IMR-90 (cell line): Measurements from ENCODE around the gene UQCC5. TPM values are rescaled to one million over a fixed set of nuclear protein-coding genes. Genes with fewer than 3 reads are reported as not detected.
A peak's percentile ranks its signal among the peaks of the same experiment; 100 is the strongest.

Experiments used
- ATAC-seq: fragments of 200-7000 bp; cut with Tn5 transposase; 2 replicates; pipeline ENCODE4 v1.9.1; 2020; ENCODE audit warnings: low read depth, mild to moderate bottlenecking, moderate library complexity
- BruUV-seq: library from RNA; stranded (reverse); fragments of 400-500 nt; replicated peaks from 2 replicates; lab custom pipeline; 2021; lab: Mats Ljungman, UMichigan
- CTCF ChIA-PET: fragments of 300-600 bp; formaldehyde crosslinking; extraction: SDS; loops from one replicate; lab custom pipeline; 2021; ENCODE audit warnings: antibody characterized with exemption; lab: Yijun Ruan, JAX
- POLR2A ChIA-PET: fragments of 300-600 bp; sonication (Branson Sonifier 250); formaldehyde crosslinking; loops from one replicate; lab custom pipeline; 2022; ENCODE audit warnings: antibody characterized with exemption; ENCODE audit not compliant: unreplicated experiment; lab: Charles Lee
- DNase-seq: peaks from one replicate; pipeline ENCODE4 v3.0.0; 2013
- H2AFZ ChIP-seq: replicated peaks from 2 replicates; pipeline ENCODE3; 2013; ENCODE audit warnings: low read length, mild to moderate bottlenecking; ENCODE audit not compliant: poor library complexity
- H2AK5ac ChIP-seq: 2 replicates; pipeline ENCODE4 v1.6.1; 2013; ENCODE audit warnings: low read depth, low read length, inconsistent platforms
- H2AK9ac ChIP-seq: replicated peaks from 2 replicates; pipeline ENCODE3; 2013; ENCODE audit warnings: mild to moderate bottlenecking, low read depth, low read length, moderate library complexity; ENCODE audit not compliant: poor library complexity
- H2BK120ac ChIP-seq: 2 replicates; pipeline ENCODE4 v1.6.1; 2013; ENCODE audit warnings: low read depth, low read length, inconsistent platforms
- H2BK15ac ChIP-seq: 3 replicates; pipeline ENCODE4 v1.6.1; 2013; ENCODE audit warnings: low read depth, low read length, inconsistent platforms
- H2BK20ac ChIP-seq: 2 replicates; pipeline ENCODE4 v1.6.1; 2013; ENCODE audit warnings: low read depth, mild to moderate bottlenecking, inconsistent platforms, low read length, moderate library complexity
- H2BK5ac ChIP-seq: 2 replicates; pipeline ENCODE4 v1.6.1; 2013; ENCODE audit warnings: mild to moderate bottlenecking, low read depth, low read length, inconsistent platforms; ENCODE audit not compliant: poor library complexity, severe bottlenecking
- H3K14ac ChIP-seq: replicated peaks from 2 replicates; pipeline ENCODE4 v1.6.1; 2013; ENCODE audit warnings: low read depth, low read length, inconsistent platforms
- H3K18ac ChIP-seq: 2 replicates; pipeline ENCODE4 v1.6.1; 2013; ENCODE audit warnings: low read depth, low read length, control low read depth
- H3K23ac ChIP-seq: 2 replicates; pipeline ENCODE4 v1.6.1; 2013; ENCODE audit warnings: low read depth, low read length, inconsistent platforms
- H3K27ac ChIP-seq: 2 replicates; pipeline ENCODE4 v1.5.1; 2013; ENCODE audit warnings: mild to moderate bottlenecking, control low read depth, low read length; ENCODE audit not compliant: insufficient read depth
- H3K27me3 ChIP-seq: 2 replicates; pipeline ENCODE4 v1.6.1; 2013; ENCODE audit warnings: low read length; ENCODE audit not compliant: control insufficient read depth, insufficient read depth
- H3K36me3 ChIP-seq: 2 replicates; pipeline ENCODE4 v1.6.1; 2013; ENCODE audit warnings: low read length, mixed read lengths; ENCODE audit not compliant: control insufficient read depth, insufficient read depth
- H3K4ac ChIP-seq: 2 replicates; pipeline ENCODE4 v1.6.1; 2013; ENCODE audit warnings: low read depth, low read length, inconsistent platforms
- H3K4me1 ChIP-seq: 2 replicates; pipeline ENCODE4 v1.6.1; 2013; ENCODE audit warnings: low read length, mixed read lengths; ENCODE audit not compliant: control insufficient read depth, insufficient read depth
- H3K4me2 ChIP-seq: 2 replicates; pipeline ENCODE4 v1.6.1; 2013; ENCODE audit warnings: low read depth, mild to moderate bottlenecking, control low read depth, low read length, moderate library complexity
- H3K4me3 ChIP-seq: 2 replicates; pipeline ENCODE4 v1.5.1; 2013; ENCODE audit warnings: low read depth, mild to moderate bottlenecking, control low read depth, low read length, moderate library complexity; ENCODE audit not compliant: insufficient read depth
- H3K56ac ChIP-seq: 2 replicates; pipeline ENCODE4 v1.6.1; 2013; ENCODE audit warnings: low read length, inconsistent platforms; ENCODE audit not compliant: insufficient read depth; ENCODE audit errors: extremely low read depth
- H3K79me1 ChIP-seq, 2 experiments: 2 replicates each; pipeline ENCODE4 v1.6.1; 2013; ENCODE audit warnings: low read length in 2 of 2, inconsistent platforms in 1 of 2, low read depth in 1 of 2
- H3K9ac ChIP-seq: 2 replicates; pipeline ENCODE4 v1.6.1; 2013; ENCODE audit warnings: low read depth, low read length, control low read depth
- H3K9me1 ChIP-seq: 2 replicates; pipeline ENCODE4 v1.6.1; 2013; ENCODE audit warnings: low read length, inconsistent platforms; ENCODE audit not compliant: insufficient read depth
- H3K9me3 ChIP-seq: 2 replicates; pipeline ENCODE4 v1.6.1; 2013; ENCODE audit warnings: low read length; ENCODE audit not compliant: control insufficient read depth, insufficient read depth
- H4K20me1 ChIP-seq: 2 replicates; pipeline ENCODE4 v1.6.1; 2013; ENCODE audit warnings: low read length, inconsistent platforms; ENCODE audit not compliant: insufficient read depth
- H4K5ac ChIP-seq: 2 replicates; pipeline ENCODE4 v1.6.1; 2013; ENCODE audit warnings: mild to moderate bottlenecking, low read depth, low read length, control low read depth
- H4K8ac ChIP-seq, 2 experiments: 2 replicates each; pipeline ENCODE4 v1.6.1; 2013; ENCODE audit warnings: low read depth in 2 of 2, low read length in 2 of 2, control low read depth in 1 of 2, inconsistent platforms in 1 of 2
- H4K91ac ChIP-seq: 2 replicates; pipeline ENCODE4 v1.6.1; 2013; ENCODE audit warnings: low read depth, low read length, inconsistent platforms; ENCODE audit not compliant: insufficient read depth
- MAZ ChIP-seq: IDR thresholded peaks from 2 replicates; pipeline ENCODE4 v1.6.1; 2012; ENCODE audit warnings: low read depth, mild to moderate bottlenecking, low read length, improper control_type of control experiment, moderate library complexity, borderline replicate concordance
- WGBS, 2 experiments: methylation state at CpG; one replicate each; pipeline versions ENCODE4 v1.1.5 to v1.1.7; 2013; ENCODE audit warnings: missing lambda C conversion rate in 2 of 2; ENCODE audit not compliant: insufficient read length in 1 of 2; ENCODE audit errors: extremely low coverage in 2 of 2; 5-methylcytosine and 5-hydroxymethylcytosine counted together
- dilution Hi-C: fragments of 300-500 bp; cut with HindIII; formaldehyde crosslinking; loops from one replicate; pipeline ENCODE4 v1.14.3; 2018; ENCODE audit warnings: low sequenced_read_pairs; ENCODE audit not compliant: unreplicated experiment
- in situ Hi-C: fragments of 300-500 bp; cut with MboI; formaldehyde crosslinking; loops from 3 replicates; pipeline ENCODE4 v1.14.3; 2019; ENCODE audit warnings: low sequenced_read_pairs, inconsistent platforms, mixed read lengths
- intact Hi-C: fragments of 100-400 bp; cut with micrococcal nuclease; formaldehyde crosslinking; loops from 2 replicates; pipeline ENCODE4 v1.10.0; 2022
- polyA plus RNA-seq, 3 experiments: library from polyadenylated mRNA; depleted of rRNA; stranded (reverse); fragments of >200 nt; gene quantifications; 2 replicates each; pipeline ENCODE4 v1.2.3, GENCODE V29; 2012; ENCODE audit warnings: low replicate concordance in 1 of 3
- total RNA-seq: library from RNA; depleted of rRNA; stranded (reverse); fragments of >200 nt; gene quantifications from 2 replicates; pipeline ENCODE4 v1.2.3, GENCODE V29; 2012
- TF ChIP-seq, protein P1 (sequence below): fragments of 150-350 bp; IDR thresholded peaks from 2 replicates; pipeline ENCODE4 v1.6.1; 2017; ENCODE audit warnings: mild to moderate bottlenecking, antibody characterized with exemption, low read length, low read depth

Gene UQCC5
- total and polyA plus RNA-seq, 2 of the 4 experiments (the other 2 are of a cell fraction): 1.1 to 16.9 TPM

DNA sequence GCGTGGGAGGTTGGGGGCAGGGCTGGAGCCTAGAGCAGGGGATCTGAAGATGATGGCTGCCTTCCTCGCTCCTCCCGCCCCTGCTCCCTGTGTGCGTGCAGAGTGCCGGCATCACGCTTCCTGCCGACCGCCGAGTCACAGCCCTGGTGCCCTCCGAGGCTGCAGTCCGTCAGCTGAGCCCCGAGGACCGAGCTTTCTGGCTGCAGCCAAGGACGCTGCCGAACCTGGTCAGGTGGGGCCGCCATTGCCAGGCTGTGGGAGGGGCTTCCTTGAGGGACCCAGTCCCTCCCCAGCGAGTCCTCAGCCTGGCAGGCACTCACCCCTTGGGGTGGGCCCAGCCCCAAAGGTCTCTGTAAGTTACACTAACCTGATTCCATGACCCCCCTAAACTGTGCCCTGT is 23.7 kb upstream of the UQCC5 start:
- H3K14ac ChIP-seq: no peak overlapping the region
- 40% methylated on average over 2 of the region's 17 CpGs; no CpG with 5 or more reads in 1 of the 2 experiments for WGBS, 2 experiments
- no peak for ATAC-seq
- POLR2A ChIA-PET: no interaction called here
- no peak overlapping the region for H3K4ac ChIP-seq
- H3K23ac ChIP-seq: no peak overlapping the region
- no peak overlapping the region for H3K4me2 ChIP-seq
- TF ChIP-seq, protein P1, sequence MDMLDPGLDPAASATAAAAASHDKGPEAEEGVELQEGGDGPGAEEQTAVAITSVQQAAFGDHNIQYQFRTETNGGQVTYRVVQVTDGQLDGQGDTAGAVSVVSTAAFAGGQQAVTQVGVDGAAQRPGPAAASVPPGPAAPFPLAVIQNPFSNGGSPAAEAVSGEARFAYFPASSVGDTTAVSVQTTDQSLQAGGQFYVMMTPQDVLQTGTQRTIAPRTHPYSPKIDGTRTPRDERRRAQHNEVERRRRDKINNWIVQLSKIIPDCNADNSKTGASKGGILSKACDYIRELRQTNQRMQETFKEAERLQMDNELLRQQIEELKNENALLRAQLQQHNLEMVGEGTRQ: 0 out of 2 replicates have a peak, but pooled peaks have one; percentile 15
- TF ChIP-seq MAZ: no peak
- no peak overlapping the region for H3K4me3 ChIP-seq
- H2BK5ac ChIP-seq: no peak overlapping the region
- H4K5ac ChIP-seq: no peak overlapping the region
- no peaks in the 10 kb centered on the region; the same call in 1 of the 2 replicates for H4K20me1 ChIP-seq
- H3K4me1 ChIP-seq: no peaks in the 10 kb centered on the region; the same call in 1 of the 2 replicates
- no peaks in the 10 kb centered on the region for H3K79me1 ChIP-seq
- no peak overlapping the region for H2BK120ac ChIP-seq
- no peak overlapping the region for H2AK9ac ChIP-seq
- H2AK5ac ChIP-seq: no peak overlapping the region
- no peaks in the 10 kb centered on the region for H3K36me3 ChIP-seq
- no peak overlapping the region for H3K27ac ChIP-seq
- H3K18ac ChIP-seq: no peak overlapping the region
- 0 out of 2 replicates have a peak, but pooled peaks cover 3% of the 10 kb centered on the region for H3K9me1 ChIP-seq
- no peak for DNase-seq
- peak overlapping the region; percentile 62 for H2AFZ ChIP-seq
- no peak overlapping the region for H2BK15ac ChIP-seq
- intact Hi-C loops (no loop called here), in situ Hi-C loops (no loop called here), dilution Hi-C loops (no loop called here)
- no peak overlapping the region for H4K8ac ChIP-seq
- no peak overlapping the region for H4K91ac ChIP-seq
- H3K56ac ChIP-seq: no peak overlapping the region
- H3K27me3 ChIP-seq: peaks cover 56% of the 10 kb centered on the region
- no TSS peak for BruUV-seq
- H3K9ac ChIP-seq: no peak overlapping the region
- no peak overlapping the region for H2BK20ac ChIP-seq
- H3K9me3 ChIP-seq: no peaks in the 10 kb centered on the region
- CTCF ChIA-PET: no interaction called here
